Neural progenitor cell (in vitro differentiated cells): ENCODE data around the gene PLA2R1.

Experiments
- CTCF ChIP-seq: fragments of 200-600 bp; sonication (generic); IDR thresholded peaks from 2 replicates; pipeline ENCODE4 v1.5.1; 2017; ENCODE audit warnings: antibody characterized with exemption, mild to moderate bottlenecking
- EZH2 ChIP-seq: fragments of 200-600 bp; sonication (generic); IDR thresholded peaks from 2 replicates; pipeline ENCODE4 v1.6.1; 2017; ENCODE audit warnings: antibody characterized with exemption, mild to moderate bottlenecking, moderate library complexity

DNA sequence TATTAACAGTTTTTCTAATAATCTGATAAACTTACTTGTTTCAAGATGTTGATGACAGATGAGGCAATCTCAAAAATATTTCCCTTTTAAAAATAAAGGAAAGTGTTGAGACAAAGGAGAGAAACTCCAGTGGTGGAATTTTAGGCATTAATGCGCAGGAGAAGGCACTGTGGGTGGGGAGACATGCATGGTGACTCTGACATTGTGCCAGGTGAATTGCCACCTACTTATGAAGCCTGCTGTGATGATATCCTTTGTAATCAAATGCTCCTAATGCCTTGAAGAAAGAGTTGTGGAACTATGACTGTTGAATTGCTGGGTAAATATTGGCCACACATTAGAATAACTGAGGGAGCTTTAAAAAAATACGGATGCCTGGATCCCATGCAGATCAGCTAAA lies 101.4 kb downstream of the PLA2R1 start:
- TF ChIP-seq CTCF, result no peak
- no peak for TF ChIP-seq EZH2
